D721Med (cell line): ENCODE results near the gene DCLRE1A.

Experiments used
- DNase-seq: peaks from one replicate; pipeline ENCODE4 v3.0.0; 2011; ENCODE audit warnings: low spot score; ENCODE audit not compliant: insufficient read length
- FAIRE-seq: peaks from 2 replicates; lab custom pipeline; 2011; peaks lifted over from hg19 to GRCh38; lab: Jason Lieb, UNC
- TF ChIP-seq, protein P1 (sequence below): IDR thresholded peaks from 2 replicates; pipeline ENCODE4 v1.5.1; 2012; ENCODE audit warnings: mild to moderate bottlenecking, control low read depth; ENCODE audit not compliant: insufficient read depth; ENCODE audit errors: missing control alignments

Gene DCLRE1A

GRCh38 chr10:113859261-113859660, 5.4 kb upstream of the DCLRE1A start:
- FAIRE-seq = no peak
- DNase-seq = no peak
- TF ChIP-seq, protein P1, sequence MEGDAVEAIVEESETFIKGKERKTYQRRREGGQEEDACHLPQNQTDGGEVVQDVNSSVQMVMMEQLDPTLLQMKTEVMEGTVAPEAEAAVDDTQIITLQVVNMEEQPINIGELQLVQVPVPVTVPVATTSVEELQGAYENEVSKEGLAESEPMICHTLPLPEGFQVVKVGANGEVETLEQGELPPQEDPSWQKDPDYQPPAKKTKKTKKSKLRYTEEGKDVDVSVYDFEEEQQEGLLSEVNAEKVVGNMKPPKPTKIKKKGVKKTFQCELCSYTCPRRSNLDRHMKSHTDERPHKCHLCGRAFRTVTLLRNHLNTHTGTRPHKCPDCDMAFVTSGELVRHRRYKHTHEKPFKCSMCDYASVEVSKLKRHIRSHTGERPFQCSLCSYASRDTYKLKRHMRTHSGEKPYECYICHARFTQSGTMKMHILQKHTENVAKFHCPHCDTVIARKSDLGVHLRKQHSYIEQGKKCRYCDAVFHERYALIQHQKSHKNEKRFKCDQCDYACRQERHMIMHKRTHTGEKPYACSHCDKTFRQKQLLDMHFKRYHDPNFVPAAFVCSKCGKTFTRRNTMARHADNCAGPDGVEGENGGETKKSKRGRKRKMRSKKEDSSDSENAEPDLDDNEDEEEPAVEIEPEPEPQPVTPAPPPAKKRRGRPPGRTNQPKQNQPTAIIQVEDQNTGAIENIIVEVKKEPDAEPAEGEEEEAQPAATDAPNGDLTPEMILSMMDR = no peak

DNA sequence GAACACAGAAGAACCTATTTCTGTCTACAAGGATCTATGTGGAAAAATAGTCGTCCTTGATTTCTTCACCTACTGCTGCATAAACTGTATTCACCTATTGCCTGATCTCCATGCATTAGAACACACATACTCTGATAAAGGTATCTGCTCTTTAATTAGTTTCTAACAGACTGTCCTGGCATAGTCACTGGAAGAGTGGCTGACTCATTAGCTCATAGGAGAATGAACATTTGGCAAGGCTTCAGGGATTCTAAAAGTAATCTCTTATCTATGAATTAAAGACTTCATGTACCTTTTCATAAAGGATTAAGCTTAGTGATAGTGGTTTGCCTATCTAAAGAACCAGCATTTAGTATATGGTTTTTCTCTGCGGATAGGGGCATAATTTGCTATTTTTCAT, 4.7 kb upstream of the DCLRE1A start:
- DNase-seq = no peak

DNA sequence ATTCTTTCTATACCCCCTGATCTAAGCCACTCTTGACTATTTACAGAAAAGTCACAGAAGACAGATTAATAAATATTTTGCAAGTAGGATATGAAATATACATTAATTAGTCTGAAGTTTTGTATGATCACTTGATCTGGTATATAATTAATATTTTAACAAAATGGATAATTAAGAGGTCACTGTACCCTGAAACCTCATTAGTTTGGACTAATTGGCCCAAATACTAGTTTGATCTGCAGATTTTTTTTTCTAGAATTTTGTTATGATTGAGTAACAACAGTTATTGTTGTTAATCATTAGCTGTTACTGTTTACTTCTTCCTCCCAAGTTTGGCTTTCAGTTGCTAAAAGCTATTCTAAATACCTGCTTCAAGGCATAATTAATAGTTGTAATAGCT, 3.3 kb upstream of the DCLRE1A start:
- TF ChIP-seq, protein P1 = no peak
- FAIRE-seq (no peak), DNase-seq (no peak)

More for the DNA sequence above, 4.7 kb upstream of the DCLRE1A start:
- TF ChIP-seq, protein P1 = no peak
- no peak for FAIRE-seq

GRCh38 chr10:113856563-113856962, 2.7 kb upstream of the DCLRE1A start:
- no peak for DNase-seq
- TF ChIP-seq, protein P1 = no peak
- FAIRE-seq = no peak

DNA sequence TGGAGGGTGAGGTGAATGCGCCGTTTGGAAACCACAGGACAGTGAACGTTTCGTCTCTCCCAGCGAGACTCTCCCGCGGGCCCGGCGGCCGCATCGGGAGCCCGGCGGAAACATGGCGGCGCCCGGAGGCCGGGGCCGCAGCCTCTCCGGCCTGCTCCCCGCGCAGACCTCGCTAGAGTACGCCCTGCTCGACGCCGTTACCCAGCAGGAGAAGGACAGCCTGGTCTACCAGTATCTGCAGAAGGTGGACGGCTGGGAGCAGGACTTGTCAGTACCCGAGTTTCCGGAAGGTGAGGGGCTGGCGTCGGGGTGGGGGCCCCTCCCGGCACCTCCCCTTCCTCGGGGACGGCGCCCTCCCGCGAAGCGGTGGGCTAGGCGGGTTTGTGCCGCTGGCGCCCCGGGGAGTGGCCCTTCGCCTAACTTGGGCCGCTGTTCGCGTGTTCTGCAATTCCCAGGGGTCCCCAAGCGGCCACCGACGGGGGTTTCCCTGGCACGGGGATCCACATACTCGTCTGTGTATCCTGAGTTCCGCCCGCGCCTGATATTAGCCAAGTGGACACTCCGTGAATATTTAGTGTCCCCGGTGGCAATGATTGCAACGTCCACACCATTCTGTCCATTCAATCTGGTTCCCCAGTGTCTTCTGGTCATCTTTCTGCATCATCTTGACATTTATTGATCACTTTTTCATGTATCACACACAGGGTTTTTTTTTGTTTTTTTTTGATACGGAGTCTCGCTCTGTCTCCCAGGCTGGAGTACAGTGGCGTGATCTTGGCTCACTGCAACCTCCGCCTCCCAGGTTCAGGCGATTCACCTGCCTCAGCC, 1.1 kb upstream of the DCLRE1A start:
- FAIRE-seq (no peak), DNase-seq (peak; percentile 9)
- TF ChIP-seq, protein P1 = no peak

DNA sequence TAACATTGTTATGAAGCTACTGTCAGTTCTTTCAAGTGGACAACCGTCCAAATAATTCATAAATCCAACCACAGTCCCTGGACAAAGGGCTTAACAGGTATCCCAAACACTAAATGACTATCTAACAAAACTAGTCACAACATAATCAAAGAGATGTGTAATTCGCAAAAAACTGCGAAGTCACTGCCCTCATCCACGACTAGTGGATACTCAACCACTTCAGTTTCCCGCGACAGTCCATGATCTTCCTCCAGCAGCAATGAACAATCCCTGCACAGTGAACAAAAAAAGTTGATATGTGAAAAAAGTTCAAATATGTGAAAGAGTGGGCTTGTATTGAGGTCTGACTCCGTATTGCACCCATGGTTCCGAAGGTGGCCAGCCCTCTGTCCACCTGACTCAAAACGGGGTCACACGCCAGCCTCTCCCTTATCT, 287 bp downstream of the DCLRE1A start:
- FAIRE-seq = no peak
- DNase-seq = no peak
- TF ChIP-seq, protein P1 = no peak

GRCh38 chr10:113849946-113850345, 3.9 kb downstream of the DCLRE1A start:
- FAIRE-seq (no peak), DNase-seq (no peak)
- TF ChIP-seq, protein P1 = no peak
